Heart left ventricle (tissue), 13 donors: ENCODE measurements around the gene TANC2.

Source experiments
- POLR2A ChIP-seq, 2 donors: fragments of 450-650 bp; IDR thresholded peaks; one replicate each; pipeline ENCODE4 v1.6.1; 2017; ENCODE audit warnings: antibody characterized with exemption in 2 of 2, mild to moderate bottlenecking in 2 of 2, moderate library complexity in 2 of 2
- TF ChIP-seq, protein P1 (sequence below), 12 donors: fragments of 200-600 bp; sonication (generic) in 4 of 12; IDR thresholded peaks; one replicate each; pipeline versions ENCODE4 v1.5.0 to v1.8.0; 2018 to 2022; ENCODE audit warnings: antibody characterized with exemption in 12 of 12, mild to moderate bottlenecking in 5 of 12
- donor health status: ischemic (EF 13 %, LVEDD 7.1; RV severe dilation, severe dysfunction).
- donor health status: DM: no; HTN: yes; CAD: no.
- donor health status: DM: no; HTN: no; CAD: no.
- donor health status: ischemic (EF 25% LVEDD 6.9; RV normal size, moderate dysfunction).
- donor health status: ischemic (EF 25% LVEDD 5.7; RV mildly dilated, moderate dysfunction).
- donor health status: ischemic (EF 35%, LVEDD 5.7; RV mildly dilated, moderate dysfunction).
- donor health status: nonischemic (EF 11% LVEDD 7.7; RV severe dilation, severe dysfunction).
- donor health status: DM: yes; HTN: yes; CAD: no.
- donor health status: PGD.
- donor health status: ischemic (EF 29% LVEDD 5.4; RV normal size, mild dysfunction).
- donor health status: nonischemic (EF 23%, LVEDD 6.1; RV moderate dilation, normal function).

DNA sequence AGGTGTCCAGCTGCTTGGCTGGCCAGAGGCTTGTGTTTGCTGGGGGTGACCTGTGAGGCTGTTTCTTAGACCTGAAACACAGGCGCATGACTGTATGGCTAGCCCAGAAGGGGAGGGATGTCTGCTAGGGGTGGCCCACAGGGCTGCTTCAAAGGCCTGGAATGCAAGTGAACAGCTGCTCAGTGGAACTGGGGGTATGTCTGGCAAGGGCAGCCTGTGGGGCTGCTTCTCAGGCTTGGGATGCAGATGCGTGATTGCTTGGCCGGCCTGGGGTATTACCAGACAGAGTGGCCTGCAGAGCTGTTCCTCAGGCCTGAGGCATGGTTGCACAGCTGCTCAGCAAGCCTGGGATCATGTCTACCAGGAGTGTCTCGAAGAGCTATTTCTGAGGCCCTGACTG lies 20.5 kb downstream of the TANC2 start:
- TF ChIP-seq, protein P1, sequence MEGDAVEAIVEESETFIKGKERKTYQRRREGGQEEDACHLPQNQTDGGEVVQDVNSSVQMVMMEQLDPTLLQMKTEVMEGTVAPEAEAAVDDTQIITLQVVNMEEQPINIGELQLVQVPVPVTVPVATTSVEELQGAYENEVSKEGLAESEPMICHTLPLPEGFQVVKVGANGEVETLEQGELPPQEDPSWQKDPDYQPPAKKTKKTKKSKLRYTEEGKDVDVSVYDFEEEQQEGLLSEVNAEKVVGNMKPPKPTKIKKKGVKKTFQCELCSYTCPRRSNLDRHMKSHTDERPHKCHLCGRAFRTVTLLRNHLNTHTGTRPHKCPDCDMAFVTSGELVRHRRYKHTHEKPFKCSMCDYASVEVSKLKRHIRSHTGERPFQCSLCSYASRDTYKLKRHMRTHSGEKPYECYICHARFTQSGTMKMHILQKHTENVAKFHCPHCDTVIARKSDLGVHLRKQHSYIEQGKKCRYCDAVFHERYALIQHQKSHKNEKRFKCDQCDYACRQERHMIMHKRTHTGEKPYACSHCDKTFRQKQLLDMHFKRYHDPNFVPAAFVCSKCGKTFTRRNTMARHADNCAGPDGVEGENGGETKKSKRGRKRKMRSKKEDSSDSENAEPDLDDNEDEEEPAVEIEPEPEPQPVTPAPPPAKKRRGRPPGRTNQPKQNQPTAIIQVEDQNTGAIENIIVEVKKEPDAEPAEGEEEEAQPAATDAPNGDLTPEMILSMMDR (IDR thresholded peaks at IDR 0.05) = no peak
- no peak for TF ChIP-seq POLR2A (IDR thresholded peaks at IDR 0.05)
